Adrenal gland (tissue), 5 donors: ENCODE measurements around the gene C1orf146.

Experiments
- CTCF ChIP-seq, 6 experiments: fragments of 450-650 bp in 4 of 6; fragments of 200-600 bp in 2 of 6; sonication (generic) in 1 of 6; IDR thresholded peaks; 1 replicate in 5 of 6; 2 replicates in 1 of 6; pipeline versions ENCODE4 v1.5.1 to v1.8.0; 2016 to 2021; ENCODE audit warnings: antibody characterized with exemption in 6 of 6, mild to moderate bottlenecking in 2 of 6, moderate library complexity in 1 of 6
- POLR2A ChIP-seq, 2 donors: fragments of 450-650 bp; IDR thresholded peaks; one replicate each; pipeline ENCODE4 v1.6.1; 2017; ENCODE audit warnings: antibody characterized with exemption in 2 of 2, mild to moderate bottlenecking in 2 of 2, moderate library complexity in 1 of 2
- donor health status: DM: no; HTN: no; CAD: no.

- TF ChIP-seq CTCF (IDR thresholded peaks at IDR 0.05) (no peak), POLR2A (IDR thresholded peaks at IDR 0.05) (peak in 1 of 2 donors; percentile 29)
Measured at GRCh38 chr1:92168657-92169056, 49.1 kb upstream of the C1orf146 start.
